GM21423 (cell line): ENCODE measurements around the gene ETV3.

ENCODE experiments used
- ATAC-seq: cut with Tn5 transposase; IDR thresholded peaks from one replicate; pipeline ENCODE4 v1.9.1; 2021; ENCODE audit warnings: mild to moderate bottlenecking, moderate library complexity; ENCODE audit not compliant: unreplicated experiment

ETV3 gene

DNA sequence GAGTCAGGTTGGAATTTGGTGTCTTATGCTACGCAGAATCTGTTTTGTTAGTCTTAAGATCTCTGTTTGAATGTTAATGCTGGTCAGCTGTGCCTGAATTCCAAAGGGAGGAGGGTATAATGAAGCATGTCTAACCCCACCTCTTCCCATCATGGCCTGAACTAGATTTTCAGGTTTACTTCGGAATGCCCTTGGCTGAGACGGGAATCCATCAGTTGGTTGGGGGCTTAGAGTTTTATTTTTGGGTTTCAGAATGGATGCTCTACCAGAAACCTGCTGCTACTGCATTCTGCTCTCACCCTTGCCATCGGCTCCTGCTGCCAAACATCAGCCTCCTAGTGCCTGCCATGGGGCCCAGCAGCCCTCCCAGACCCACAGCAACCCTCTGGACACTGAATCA is 24.1 kb upstream of the ETV3 start:
- no peak for ATAC-seq

DNA sequence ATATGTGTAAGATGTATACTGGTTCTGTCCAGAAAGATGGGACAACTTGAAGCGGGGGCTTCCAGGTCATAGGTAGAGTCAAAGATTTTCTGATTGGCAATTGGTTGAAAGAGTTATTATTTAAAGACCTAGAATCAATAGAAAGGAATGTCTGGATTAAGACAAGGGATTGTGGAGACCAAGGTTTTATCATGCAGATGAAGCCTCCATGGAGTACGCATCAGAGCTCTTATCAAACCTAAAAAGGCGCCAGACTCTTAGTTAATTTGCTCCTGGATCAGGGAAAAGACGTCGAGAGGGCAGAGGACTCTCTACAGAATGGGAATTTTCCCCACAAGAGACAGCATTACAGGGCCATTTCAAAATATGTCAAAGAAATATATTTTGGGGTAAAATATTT is 23.7 kb upstream of the ETV3 start:
- ATAC-seq: no peak

DNA sequence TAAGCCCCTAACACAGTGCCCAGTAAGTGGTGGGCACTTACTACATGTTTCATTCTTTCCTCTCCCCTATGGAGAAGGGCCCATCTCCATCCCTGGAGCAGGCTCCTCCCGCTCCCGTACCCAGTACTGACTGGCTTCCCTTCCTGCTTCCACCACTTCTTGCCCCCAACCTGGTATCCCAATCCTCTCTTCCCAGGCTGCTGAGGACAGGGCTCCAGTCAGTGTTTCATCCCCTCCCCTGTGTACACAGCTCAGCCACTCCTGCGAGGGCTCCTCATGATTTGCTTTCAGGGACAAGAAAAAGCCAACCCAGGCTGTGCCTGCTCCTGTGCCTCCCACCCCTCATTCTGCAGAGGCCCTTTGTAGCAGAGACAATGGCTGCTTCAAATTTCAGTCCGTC is 20.8 kb upstream of the ETV3 start:
- ATAC-seq: no peak

DNA sequence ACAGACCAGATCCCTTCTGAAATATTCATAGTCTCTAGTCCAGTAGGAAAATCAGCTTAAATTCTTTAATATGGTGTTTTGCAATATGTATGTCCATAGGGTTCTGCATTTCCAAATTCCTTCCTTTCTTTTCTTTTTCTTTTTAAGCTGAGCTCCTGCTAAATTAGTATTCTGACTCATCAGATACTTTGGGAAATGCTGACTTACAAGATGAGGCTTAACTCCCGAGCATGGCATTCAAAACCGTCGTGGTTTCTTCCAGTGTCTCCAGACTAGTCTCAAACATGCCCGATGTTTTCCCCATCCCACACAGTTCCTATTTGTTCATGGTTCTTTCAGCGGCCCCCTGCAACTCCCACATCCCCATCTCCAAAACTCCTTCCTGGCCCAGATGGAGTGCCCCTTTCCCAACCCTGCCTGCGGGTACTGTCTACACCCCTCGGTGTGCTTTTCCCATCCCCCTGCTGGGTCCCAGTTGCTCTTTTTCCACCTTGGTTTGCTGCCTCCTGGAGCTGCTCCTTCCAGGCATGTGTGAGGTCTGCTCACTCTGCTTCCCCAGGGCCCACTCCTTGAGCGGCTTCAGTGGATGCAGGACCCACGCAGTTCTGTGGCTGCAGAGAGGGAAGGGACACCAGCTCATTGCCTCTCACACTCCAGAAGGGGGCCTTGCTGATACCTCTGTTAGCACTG is 19.5 kb upstream of the ETV3 start:
- no peak for ATAC-seq

DNA sequence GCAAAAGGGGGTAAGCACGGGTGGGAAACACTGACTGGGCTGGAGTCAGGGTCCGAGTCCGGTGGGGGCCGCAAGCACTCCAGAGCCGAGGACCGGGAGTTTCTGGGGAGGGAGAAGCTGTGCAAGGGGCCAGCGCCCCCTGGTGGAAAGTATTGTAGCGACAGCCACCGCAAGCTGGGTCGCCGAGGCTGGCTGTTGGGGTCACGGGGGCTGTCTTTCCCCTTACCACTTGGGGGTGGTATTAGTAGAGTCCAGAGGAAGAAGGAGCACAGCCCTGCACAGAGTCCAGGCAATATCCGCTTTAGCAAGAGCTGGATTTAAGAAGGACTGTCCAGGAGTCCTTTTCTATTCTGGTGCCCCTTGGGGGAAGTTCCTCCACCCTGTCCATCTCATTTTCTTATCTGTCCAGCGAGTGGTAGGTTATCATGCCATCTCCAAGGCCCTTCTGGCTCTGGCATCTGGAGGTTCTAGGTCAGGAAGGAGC is 17.9 kb upstream of the ETV3 start:
- no peak for ATAC-seq

DNA sequence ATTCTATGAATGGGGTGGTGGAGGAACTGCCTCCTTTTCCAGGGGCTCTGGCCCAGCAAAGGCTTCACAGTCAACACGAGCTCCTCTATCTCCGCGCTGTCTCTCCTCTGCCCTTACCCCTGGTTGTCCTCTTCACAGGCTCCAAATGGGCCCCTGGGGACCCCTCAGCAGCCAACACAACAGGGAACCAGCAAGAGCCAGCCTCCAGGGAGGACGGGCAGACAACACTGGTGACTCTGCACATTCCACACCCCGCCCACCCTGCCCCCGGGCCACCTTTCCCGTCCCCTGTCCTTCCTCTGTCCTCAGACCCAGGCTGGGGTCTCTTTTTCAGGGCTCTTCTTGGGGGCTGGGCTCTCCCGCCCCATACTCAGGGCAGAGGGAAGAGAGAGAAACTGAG is 17.5 kb upstream of the ETV3 start:
- no peak for ATAC-seq

- ATAC-seq: no peak
Observed at GRCh38 chr1:157154940-157155514, 16.8 kb upstream of the ETV3 start.

DNA sequence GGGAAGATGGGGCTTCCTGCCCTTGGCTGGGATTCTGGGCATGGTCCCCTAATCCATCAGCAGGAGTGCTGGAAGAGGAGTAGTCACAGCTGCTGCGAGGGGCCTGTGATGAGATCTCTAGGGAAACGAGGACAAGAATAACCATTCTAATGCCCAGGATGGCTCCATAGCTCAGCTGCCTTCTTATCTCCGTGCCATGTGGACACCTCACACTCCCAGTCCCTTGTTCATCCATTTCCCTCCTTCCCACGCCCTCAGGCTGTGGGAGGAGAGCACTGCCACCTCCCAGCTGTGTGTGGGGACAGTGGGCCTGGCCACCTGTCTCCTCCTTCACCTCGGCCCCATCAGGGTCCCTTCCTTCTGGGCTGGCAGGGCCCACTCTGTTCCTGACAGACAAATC is 16.1 kb upstream of the ETV3 start:
- no peak for ATAC-seq

DNA sequence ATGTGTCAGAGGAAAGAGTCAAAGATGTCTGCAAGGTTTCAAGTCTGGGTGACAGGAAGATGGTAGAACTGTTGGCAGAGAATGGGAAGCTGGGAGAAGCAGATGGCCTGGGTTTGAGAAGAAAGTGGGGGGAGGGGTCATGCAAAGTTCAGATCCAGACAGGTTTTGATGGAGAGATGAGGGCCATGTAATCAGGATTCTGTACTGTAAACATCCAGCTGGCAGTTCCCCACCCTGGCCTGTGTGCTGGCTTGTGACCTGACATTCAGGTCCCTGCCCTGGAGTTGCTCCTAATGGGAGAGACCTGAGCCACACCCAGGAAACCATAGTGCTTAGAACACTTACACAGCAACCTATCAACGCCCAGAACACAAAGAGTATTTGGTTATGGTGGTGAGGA is 15.6 kb upstream of the ETV3 start:
- no peak for ATAC-seq

DNA sequence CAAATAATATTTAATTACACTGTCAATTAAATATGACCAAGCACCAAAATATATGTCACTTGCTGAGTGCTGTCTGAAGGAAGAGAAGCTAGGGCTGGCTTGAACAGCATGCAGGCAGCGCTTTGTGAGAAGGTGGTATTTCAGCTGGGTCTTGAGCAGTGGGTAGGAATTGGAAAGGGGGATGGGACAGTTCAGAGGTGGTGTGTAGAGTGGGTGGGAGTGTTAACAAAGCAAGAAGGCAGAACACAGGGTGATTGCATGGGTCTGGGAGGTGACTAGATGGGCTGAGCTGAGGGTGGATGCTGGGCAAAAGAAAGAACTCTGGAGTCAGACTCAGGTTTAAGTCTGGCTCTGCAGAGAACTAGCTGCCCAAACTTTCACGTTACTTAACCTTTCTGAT is 14.3 kb upstream of the ETV3 start:
- ATAC-seq: no peak

- ATAC-seq: no peak
Observed at GRCh38 chr1:157151506-157151905, 13.3 kb upstream of the ETV3 start.

- no peak for ATAC-seq
Observed at GRCh38 chr1:157151073-157151472, 12.9 kb upstream of the ETV3 start.

GRCh38 chr1:157150631-157151030 is 12.4 kb upstream of the ETV3 start:
- no peak for ATAC-seq

DNA sequence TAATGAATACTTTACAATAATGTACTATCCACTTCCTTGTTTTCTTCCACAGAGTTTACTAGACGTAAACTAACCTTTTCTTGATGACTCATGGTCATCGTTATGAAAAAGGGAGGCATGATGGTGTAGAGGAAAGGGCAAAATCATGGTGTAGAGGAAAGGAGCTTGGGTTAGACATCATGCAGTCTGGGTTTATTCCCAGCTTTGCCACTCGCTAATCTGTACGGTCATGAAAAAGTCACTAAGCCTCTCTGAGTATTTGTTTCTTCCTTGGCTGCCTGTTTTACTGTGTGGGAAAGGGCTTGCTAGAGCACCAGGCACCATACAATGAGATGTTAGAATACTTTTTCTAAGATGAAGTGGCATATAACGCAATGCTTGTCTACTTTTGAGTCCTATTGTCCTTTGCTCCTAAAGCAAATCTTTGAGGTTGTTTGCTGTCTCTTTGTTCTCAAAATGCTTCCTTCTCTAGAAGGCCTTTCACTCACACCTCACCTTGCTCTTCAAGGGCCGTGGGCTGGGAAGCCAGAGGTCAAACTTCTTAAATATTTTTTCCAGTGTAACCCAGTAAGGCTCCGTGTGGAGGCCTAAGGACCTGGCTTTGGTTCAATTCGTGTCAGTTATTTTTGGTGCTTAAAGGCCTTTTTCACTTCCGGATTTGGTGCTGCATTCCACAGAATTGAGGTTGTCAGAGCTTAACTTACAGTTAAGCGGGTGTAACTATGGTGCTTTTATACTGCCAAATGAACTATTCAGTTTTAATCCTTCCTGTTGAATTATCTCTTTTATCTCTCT is 9.9 kb upstream of the ETV3 start:
- ATAC-seq: no peak

DNA sequence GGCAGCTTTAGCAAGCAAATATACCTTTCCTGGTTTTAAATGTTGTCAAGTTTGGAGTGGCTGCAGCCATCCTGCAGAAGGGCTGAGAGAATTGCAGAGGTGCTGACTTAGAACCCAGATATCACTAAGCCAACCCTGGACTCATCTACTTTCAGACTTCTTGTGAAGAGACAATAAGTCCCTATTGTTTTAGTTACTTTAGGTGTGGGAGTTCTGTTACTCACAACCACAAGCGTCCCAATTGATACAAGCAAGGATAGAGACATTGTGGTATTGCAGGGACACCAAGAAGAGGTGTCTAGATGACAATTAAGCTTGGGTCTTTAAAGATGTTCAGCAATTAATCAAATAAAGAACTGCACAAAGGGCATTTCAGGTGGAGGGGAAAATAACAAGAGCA is 8.8 kb upstream of the ETV3 start:
- ATAC-seq: no peak

DNA sequence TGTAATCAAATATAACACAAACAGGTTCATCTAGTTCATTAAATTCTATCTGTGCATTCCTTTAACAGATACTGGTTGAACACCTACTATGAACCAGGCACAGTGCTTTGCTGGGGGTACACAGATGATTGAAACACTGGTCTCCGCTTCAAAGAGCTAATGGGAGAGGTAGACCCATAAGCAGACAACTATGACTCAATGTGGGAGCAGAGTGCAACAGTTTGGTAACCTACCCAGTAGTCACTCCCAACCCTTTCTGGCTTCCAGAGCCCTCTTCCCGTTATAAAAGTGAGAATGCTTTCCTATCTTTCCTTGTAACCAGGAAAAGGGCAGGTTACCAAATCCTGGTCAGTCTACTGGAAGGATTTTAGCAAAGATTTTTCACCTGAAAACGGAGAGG is 8.0 kb upstream of the ETV3 start:
- ATAC-seq: no peak

DNA sequence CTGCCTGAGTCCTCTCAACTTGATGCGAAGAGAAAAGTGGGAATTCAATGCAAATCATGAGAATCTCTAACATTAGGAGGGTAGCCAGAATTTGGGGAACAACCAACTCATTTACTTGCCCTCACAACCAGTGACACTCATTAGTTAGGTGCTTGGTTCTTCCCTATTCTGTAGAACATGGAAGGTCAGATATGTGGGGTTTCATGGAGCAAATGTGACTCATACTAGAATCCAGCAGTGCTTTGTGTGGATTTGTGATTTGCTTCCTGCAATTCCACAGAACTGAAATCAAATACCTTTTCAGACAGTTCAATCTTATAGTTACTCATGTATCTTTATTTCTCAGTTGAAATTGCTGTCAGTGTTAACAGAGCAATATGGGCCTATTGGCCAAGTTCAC is 6.9 kb upstream of the ETV3 start:
- no peak for ATAC-seq

GRCh38 chr1:157144509-157144908 is 6.3 kb upstream of the ETV3 start:
- ATAC-seq: no peak

DNA sequence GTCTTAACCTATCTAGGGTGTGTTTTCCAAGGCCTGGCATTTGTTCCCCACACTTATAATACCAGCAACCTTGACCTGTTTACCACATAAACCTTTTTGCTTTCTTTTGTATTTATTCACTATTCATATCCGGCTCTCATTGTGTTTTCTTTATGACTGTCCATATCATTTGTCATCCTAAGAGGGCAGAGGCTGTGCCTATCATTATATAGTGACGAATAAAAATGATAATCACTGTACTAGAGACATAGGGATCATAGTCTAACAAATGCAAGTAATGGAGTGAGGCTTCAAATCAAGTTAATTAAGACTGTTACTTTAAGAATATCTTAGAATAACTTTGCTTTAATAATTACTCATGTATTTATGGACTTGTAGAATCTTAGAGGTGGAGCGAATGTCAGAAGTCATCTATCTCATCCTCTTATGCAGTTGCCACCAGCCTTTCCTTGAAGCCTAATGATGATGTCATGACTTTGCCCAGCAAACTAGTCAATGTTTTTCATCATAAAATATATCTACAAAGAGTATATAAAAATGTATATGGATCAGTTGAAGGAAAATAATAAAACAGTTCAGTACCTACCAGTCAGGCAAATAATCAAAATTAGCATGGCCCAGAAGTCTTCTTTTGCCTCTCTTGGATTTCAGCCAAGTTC is 4.7 kb upstream of the ETV3 start:
- ATAC-seq: no peak

DNA sequence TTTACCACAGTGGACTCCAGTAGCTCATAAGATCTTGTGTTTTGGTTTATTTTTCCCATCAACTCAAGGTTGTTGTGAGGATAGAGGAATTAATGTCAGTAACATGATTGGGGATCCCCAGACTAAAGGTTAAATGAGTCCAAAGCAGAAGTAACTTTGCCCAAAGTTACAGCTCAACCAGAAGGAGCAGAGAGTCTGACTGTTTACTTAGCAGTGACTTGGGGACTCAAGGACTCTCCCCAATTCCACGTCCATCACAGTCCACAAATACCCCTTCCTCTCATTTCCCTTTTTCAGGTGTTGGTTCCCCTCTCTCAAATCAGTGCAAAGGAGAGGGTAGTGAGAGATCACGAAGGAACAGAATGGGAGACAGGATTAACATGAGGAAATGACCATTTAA is 4.0 kb upstream of the ETV3 start:
- no peak for ATAC-seq

DNA sequence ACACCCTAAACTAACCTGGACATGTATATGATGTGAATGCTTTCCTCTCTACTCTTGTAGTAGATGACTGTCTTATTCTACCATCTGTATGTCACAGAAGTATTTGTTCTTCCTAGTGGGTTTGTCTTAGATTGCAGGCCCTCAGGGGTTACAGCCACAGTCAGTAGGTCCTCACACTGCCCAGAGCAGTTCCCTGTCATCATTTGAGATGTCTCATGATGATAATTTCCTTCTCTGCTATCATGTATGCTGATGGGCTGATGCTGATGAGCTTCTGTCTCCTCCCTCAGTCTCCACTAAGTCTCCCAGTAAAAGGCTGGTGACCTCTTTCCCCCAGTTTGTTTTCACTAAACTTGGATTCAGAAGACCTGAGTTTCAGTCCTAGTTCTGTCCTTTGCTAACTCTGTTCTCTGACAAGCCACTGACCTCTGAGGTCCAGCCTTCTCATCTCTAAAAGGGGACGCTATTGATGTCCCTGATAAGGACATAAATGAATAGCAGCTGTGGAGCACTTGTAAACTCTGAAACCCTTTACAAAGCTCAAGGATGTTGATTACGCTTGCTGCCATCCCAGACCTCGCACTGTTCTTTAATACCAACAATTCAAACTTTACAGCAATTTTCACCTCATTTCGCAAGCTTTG is 3.1 kb upstream of the ETV3 start:
- ATAC-seq: no peak
